RWPE1 (cell line): Measurements from ENCODE around the gene ADAMTS17.

Experiments used
- CTCF ChIA-PET: fragments of 350-600 bp; sonication (Branson Sonifier 250); formaldehyde crosslinking; extraction: SDS; loops from one replicate; lab custom pipeline; 2021; lab: Yijun Ruan, JAX
- POLR2A ChIA-PET: fragments of 400-600 bp; formaldehyde crosslinking; extraction: SDS; loops from one replicate; lab custom pipeline; 2020; ENCODE audit warnings: antibody characterized with exemption; ENCODE audit not compliant: low non-redundant PET; lab: Yijun Ruan, JAX
- DNase-seq: peaks from one replicate; pipeline ENCODE4 v3.0.0; 2012; ENCODE audit warnings: low spot score
- H3K27ac ChIP-seq: fragments of 450-650 bp; 2 replicates; pipeline ENCODE4 v1.5.1; 2017
- CTCF ChIP-seq: fragments of 450-650 bp; conservative IDR thresholded peaks from 2 replicates; pipeline ENCODE4 v1.5.1; 2017; ENCODE audit warnings: low read depth, mild to moderate bottlenecking

ADAMTS17 gene

GRCh38 chr15:100252359-100252758, 89.4 kb downstream of the ADAMTS17 start:
- DNase-seq: no peak
- TF ChIP-seq CTCF: no peak
- no peak overlapping the region for H3K27ac ChIP-seq
- ChIA-PET CTCF (interaction anchor here (1.8 kb wide), 1 partner anchor 87 kb away, joined by 5 read pairs; no protein-coding TSS in a partner anchor), POLR2A (no interaction called here)

- DNase-seq: no peak
- POLR2A ChIA-PET: no interaction called here
- TF ChIP-seq CTCF: no peak
- H3K27ac ChIP-seq: no peak overlapping the region
- CTCF ChIA-PET: no interaction called here
Observed at GRCh38 chr15:100250176-100250800, 91.5 kb downstream of the ADAMTS17 start.

- ChIA-PET CTCF (no interaction called here), POLR2A (no interaction called here)
- DNase-seq: no peak
- H3K27ac ChIP-seq: no peak overlapping the region
- TF ChIP-seq CTCF: no peak
Observed at GRCh38 chr15:100249096-100249815, 92.5 kb downstream of the ADAMTS17 start.

- H3K27ac ChIP-seq: no peak overlapping the region
- ChIA-PET CTCF (no interaction called here), POLR2A (no interaction called here)
- TF ChIP-seq CTCF: no peak
- no peak for DNase-seq
Observed at GRCh38 chr15:100248236-100248635, 93.5 kb downstream of the ADAMTS17 start.

DNA sequence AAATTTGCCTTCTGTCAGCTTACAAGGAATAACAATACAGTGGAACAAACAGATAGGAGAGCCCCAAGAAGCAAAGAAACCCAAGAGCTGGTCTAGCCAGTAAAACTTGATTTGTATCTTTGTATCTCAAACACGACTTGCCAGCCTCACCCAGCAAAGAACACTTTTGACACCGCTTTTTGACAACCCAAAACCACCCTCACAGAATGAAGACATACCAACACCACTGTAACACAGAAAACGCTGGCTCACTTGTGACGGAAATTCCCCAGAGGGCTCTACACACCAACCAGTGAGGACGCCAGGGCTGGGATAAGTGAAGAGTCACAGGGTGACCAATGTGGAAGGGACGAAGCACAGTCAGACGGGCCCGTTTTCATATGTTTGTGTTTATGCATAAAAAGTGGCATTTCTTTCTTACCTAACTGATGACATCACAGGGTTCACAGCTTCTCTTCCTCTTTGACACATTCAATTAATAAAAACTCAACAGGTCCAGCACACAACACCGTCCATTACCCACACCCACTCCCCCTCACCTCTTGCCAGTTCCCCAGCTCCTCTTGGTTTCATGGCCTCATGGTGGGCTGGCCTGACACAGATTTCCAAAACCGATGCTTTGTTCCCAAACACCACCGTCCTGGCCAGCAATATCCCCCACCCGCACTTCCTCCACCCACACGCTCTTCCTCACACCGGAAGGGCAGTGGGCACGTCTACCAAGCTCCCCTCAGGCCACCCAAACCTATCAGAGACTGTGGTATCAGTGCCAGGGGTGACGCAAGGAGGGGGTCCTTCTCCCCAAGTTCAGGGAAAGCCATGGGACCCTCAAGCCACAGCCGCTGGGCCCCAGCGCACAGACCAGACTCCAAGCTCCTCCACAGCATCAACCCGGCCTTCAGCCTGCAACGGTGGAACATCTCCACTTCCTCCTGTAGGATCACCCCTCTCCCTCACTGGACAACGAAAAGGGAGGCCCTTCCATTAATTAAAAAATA, 94.2 kb downstream of the ADAMTS17 start:
- H3K27ac ChIP-seq: no peak overlapping the region
- TF ChIP-seq CTCF: no peak
- ChIA-PET CTCF (interaction anchor here (0.7 kb wide), 1 partner anchor 1214 kb away, joined by 3 read pairs; no protein-coding TSS in a partner anchor), POLR2A (no interaction called here)
- DNase-seq: no peak

GRCh38 chr15:100245855-100246254, 95.9 kb downstream of the ADAMTS17 start:
- H3K27ac ChIP-seq: no peak overlapping the region
- DNase-seq: no peak
- POLR2A ChIA-PET: no interaction called here
- CTCF ChIA-PET: no interaction called here
- no peak for TF ChIP-seq CTCF
